NCI-H69 (cell line): ENCODE results near the gene GH1.
A peak's percentile ranks its signal among the peaks of the same experiment; 100 is the strongest.

Experiments used
- DNase-seq: peaks from one replicate; lab custom pipeline; 2025; lab: John Stamatoyannopoulos, UW

GH1 gene

GRCh38 chr17:63944736-63945499 is 26.3 kb upstream of the GH1 start:
- DNase-seq, result no peak

- DNase-seq, result no peak
These were observed 25.1 kb upstream of the GH1 start for GRCh38 chr17:63943745-63944144.

- DNase-seq, result no peak
These were observed 23.8 kb upstream of the GH1 start for GRCh38 chr17:63942309-63942985.

GRCh38 chr17:63941751-63942150 is 23.1 kb upstream of the GH1 start:
- DNase-seq, result no peak

GRCh38 chr17:63941162-63941561 is 22.5 kb upstream of the GH1 start:
- no peak for DNase-seq

- no peak for DNase-seq
These were observed 21.9 kb upstream of the GH1 start for GRCh38 chr17:63940584-63940983.

GRCh38 chr17:63939884-63940283 is 21.2 kb upstream of the GH1 start:
- no peak for DNase-seq

- DNase-seq, result no peak
These were observed 20.8 kb upstream of the GH1 start for GRCh38 chr17:63939401-63939800.

GRCh38 chr17:63937920-63938319 is 19.3 kb upstream of the GH1 start:
- DNase-seq, result no peak

GRCh38 chr17:63937319-63937718 is 18.7 kb upstream of the GH1 start:
- DNase-seq, result no peak

GRCh38 chr17:63934183-63935112 is 15.8 kb upstream of the GH1 start:
- no peak for DNase-seq

GRCh38 chr17:63933598-63933997 is 15.0 kb upstream of the GH1 start:
- DNase-seq, result no peak

- no peak for DNase-seq
These were observed 14.1 kb upstream of the GH1 start for GRCh38 chr17:63932721-63933120.

- no peak for DNase-seq
These were observed 13.4 kb upstream of the GH1 start, which contains the start of gene CD79B for GRCh38 chr17:63931981-63932561. Gene CD79B, minus strand, starts transcription at chr17:63932331. Its CDS starts 70 bp downstream, at chr17:63932261.

GRCh38 chr17:63930951-63931575 is 12.4 kb upstream of the GH1 start:
- DNase-seq, result no peak

- DNase-seq, result no peak
These were observed 11.5 kb upstream of the GH1 start for GRCh38 chr17:63929860-63930766.

GRCh38 chr17:63928966-63929695 is 10.5 kb upstream of the GH1 start:
- no peak for DNase-seq

- no peak for DNase-seq
These were observed 9.6 kb upstream of the GH1 start for GRCh38 chr17:63928172-63928666.

- DNase-seq, result peak; percentile 25
These were observed 9.0 kb upstream of the GH1 start for GRCh38 chr17:63927464-63928171.
